Prostate gland (tissue), 2 donors: ENCODE measurements around the gene TRIM72. TPM values are rescaled to one million over a fixed set of nuclear protein-coding genes. Genes with fewer than 3 reads are reported as not detected.
"Not testable (repeated sequence)": the region's sequence is repeated elsewhere in the genome, so short reads cannot be mapped to it uniquely, and the experiment has no call there.

Experiments
- DNase-seq: peaks from one replicate; pipeline ENCODE4 v3.0.0-alpha.2; 2019; ENCODE audit warnings: low spot score
- H3K27ac ChIP-seq, 2 donors: fragments of 200-600 bp; sonication (generic); 2 replicates each; pipeline ENCODE4 v1.5.1; 2017 to 2019
- H3K27me3 ChIP-seq: fragments of 200-600 bp; sonication (generic); replicated peaks from 2 replicates; pipeline ENCODE4 v1.5.1; 2019; ENCODE audit not compliant: insufficient read depth
- H3K36me3 ChIP-seq, 2 donors: fragments of 200-600 bp; sonication (generic); 1 replicate in 1 of 2; 2 replicates in 1 of 2; pipeline versions ENCODE4 v1.5.1 to v1.8.1; 2017 to 2019
- H3K4me1 ChIP-seq: fragments of 200-600 bp; sonication (generic); replicated peaks from 2 replicates; pipeline ENCODE4 v1.5.1; 2019
- H3K4me3 ChIP-seq, 2 donors: fragments of 200-600 bp; sonication (generic); 2 replicates each; pipeline ENCODE4 v1.5.1; 2017 to 2019
- H3K9me3 ChIP-seq: fragments of 200-600 bp; sonication (generic); 2 replicates; pipeline ENCODE4 v1.5.1; 2017
- POLR2A ChIP-seq: fragments of 450-650 bp; IDR thresholded peaks from one replicate; pipeline ENCODE4 v1.6.1; 2016; ENCODE audit warnings: antibody characterized with exemption, mild to moderate bottlenecking
- POLR2AphosphoS5 ChIP-seq: sonication (generic); formaldehyde crosslinking; IDR thresholded peaks from one replicate; pipeline ENCODE4 v1.6.1; 2017; ENCODE audit warnings: antibody characterized with exemption
- WGBS: methylation state at CpG from one replicate; pipeline ENCODE4 v1.1.5; 2018; 5-methylcytosine and 5-hydroxymethylcytosine counted together
- intact Hi-C: fragments of 100-400 bp; cut with DNase I; formaldehyde crosslinking; loops from one replicate; pipeline ENCODE4 v1.14.2; 2022
- total RNA-seq, 2 donors: library from RNA; depleted of rRNA; stranded (reverse); fragments of >200 nt; gene quantifications; one replicate each; pipeline ENCODE4 v1.1.0, GENCODE V29; 2016
- TF ChIP-seq, protein P1 (sequence below), 4 experiments: fragments of 200-600 bp in 2 of 4; fragments of 450-650 bp in 2 of 4; sonication (generic) in 2 of 4; IDR thresholded peaks; 1 replicate in 3 of 4; 2 replicates in 1 of 4; pipeline ENCODE4 v1.5.1; 2016 to 2019; ENCODE audit warnings: antibody characterized with exemption in 4 of 4, mild to moderate bottlenecking in 2 of 4, moderate library complexity in 2 of 4

The TRIM72 gene
- total RNA-seq, 2 donors from 2014 or later, result 0.23 to 3.9 TPM

DNA sequence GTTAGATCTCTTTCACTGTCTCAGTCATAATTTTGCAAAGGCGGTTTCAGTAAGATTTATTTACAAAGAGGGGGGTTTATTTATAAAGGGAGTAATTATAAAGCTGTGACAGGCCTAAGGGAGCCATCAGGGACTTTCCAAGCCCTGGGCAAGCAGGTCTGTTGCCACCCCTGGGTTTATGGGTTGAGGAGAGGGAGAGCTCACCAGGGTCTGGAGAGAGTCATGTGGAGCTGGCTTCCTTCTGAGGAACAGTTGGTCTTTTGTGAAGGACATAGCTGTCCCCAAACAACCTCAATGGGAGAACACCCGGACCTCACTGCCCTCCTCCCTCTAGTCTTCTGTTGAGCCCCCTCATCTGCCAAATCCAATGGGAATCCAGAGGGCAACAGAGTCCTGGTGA, 55.6 kb downstream of the TRIM72 start:
- H3K4me1 ChIP-seq, result no peaks in the 10 kb centered on the region
- H3K27ac ChIP-seq, result no peak overlapping the region
- intact Hi-C loops, result no loop called here
- WGBS, result 30% methylated on average over 2 of the region's 2 CpGs
- no peak overlapping the region for H3K4me3 ChIP-seq
- H3K9me3 ChIP-seq, result no peaks in the 10 kb centered on the region
- DNase-seq, result no peak
- TF ChIP-seq POLR2A (no peak), POLR2AphosphoS5 (no peak)
- TF ChIP-seq, protein P1, sequence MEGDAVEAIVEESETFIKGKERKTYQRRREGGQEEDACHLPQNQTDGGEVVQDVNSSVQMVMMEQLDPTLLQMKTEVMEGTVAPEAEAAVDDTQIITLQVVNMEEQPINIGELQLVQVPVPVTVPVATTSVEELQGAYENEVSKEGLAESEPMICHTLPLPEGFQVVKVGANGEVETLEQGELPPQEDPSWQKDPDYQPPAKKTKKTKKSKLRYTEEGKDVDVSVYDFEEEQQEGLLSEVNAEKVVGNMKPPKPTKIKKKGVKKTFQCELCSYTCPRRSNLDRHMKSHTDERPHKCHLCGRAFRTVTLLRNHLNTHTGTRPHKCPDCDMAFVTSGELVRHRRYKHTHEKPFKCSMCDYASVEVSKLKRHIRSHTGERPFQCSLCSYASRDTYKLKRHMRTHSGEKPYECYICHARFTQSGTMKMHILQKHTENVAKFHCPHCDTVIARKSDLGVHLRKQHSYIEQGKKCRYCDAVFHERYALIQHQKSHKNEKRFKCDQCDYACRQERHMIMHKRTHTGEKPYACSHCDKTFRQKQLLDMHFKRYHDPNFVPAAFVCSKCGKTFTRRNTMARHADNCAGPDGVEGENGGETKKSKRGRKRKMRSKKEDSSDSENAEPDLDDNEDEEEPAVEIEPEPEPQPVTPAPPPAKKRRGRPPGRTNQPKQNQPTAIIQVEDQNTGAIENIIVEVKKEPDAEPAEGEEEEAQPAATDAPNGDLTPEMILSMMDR (IDR thresholded peaks at IDR 0.05), result no peak
- H3K27me3 ChIP-seq, result no peaks in the 10 kb centered on the region
- H3K36me3 ChIP-seq, result no peaks in the 10 kb centered on the region

DNA sequence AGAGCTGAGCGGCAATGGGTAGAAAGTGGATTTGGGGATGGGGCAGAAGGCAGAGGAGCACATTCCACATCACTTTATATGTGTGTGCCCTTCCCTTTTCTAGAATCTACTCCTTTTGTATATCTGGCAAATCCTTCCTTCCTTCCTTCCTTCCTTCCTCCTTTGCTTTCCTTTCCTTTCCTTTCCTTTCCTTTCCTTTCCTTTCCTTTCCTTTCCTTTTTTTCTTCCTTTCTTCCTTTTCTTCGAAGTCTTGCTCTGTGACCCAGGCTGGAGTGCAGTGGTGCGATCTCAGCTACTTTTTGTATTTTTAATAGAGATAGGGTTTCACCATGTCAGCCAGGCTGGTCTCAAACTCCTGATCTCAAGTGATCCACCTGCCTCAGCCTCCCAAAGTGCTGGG, 56.1 kb downstream of the TRIM72 start:
- H3K9me3 ChIP-seq, H3K4me3 ChIP-seq, H3K36me3 ChIP-seq, H3K4me1 ChIP-seq, DNase-seq, H3K27me3 ChIP-seq, H3K27ac ChIP-seq, intact Hi-C loops: not testable (repeated sequence)
- 74% methylated on average over 3 of the region's 3 CpGs for WGBS

DNA sequence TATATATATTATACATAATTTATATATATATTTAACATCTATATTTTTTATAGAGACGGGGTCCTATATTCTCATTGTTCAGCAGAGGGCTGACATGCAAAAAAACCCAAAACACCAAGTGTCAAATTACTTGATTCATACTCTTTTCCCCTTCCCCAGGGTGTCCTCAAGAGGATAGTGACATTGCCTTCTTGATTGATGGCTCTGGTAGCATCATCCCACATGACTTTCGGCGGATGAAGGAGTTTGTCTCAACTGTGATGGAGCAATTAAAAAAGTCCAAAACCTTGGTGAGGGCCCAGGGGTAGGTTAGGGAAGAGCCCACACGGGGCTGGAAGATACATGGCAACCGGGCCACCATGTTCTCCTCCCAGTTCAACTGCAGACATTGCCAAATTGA, 56.9 kb downstream of the TRIM72 start:
- no peak for DNase-seq
- Histone ChIP-seq H3K27me3 (no peaks in the 10 kb centered on the region), H3K36me3 (no peaks in the 10 kb centered on the region), H3K27ac (no peak overlapping the region), H3K9me3 (no peaks in the 10 kb centered on the region), H3K4me3 (no peak overlapping the region), H3K4me1 (no peaks in the 10 kb centered on the region)
- TF ChIP-seq, protein P1 (IDR thresholded peaks at IDR 0.05), result no peak
- TF ChIP-seq POLR2A, result no peak
- TF ChIP-seq POLR2AphosphoS5, result no peak
- intact Hi-C loops, result no loop called here
- 91% methylated on average over 5 of the region's 5 CpGs for WGBS

DNA sequence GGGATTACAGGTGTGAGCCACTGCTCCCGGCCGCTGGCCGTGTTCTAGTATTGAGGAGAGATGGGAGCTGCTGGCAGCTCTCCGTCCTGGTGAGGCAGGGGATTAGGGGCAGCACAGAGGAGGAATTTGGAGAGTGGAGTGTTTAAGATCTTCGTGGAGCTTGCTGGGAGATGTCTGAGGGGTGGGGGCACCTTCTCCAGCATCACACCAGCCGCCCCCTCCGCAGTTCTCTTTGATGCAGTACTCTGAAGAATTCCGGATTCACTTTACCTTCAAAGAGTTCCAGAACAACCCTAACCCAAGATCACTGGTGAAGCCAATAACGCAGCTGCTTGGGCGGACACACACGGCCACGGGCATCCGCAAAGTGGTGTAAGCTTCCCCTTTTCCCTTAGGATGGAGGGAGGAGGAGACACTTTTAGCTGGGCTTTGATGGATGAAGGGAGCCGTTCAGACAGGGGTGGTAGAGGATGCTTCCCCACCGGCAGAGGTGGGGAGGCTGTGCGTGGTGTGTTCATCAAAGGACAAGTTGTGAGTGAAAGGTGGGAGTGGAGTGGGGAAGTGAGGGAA, 57.8 kb downstream of the TRIM72 start:
- TF ChIP-seq POLR2A (no peak), POLR2AphosphoS5 (no peak)
- TF ChIP-seq, protein P1 (IDR thresholded peaks at IDR 0.05), result no peak
- Histone ChIP-seq H3K27ac (no peak overlapping the region), H3K27me3 (no peaks in the 10 kb centered on the region), H3K4me3 (no peak overlapping the region), H3K9me3 (no peaks in the 10 kb centered on the region), H3K36me3 (no peaks in the 10 kb centered on the region), H3K4me1 (no peaks in the 10 kb centered on the region)
- intact Hi-C loops, result no loop called here
- no peak for DNase-seq
- WGBS, result 76% methylated on average over 16 of the region's 16 CpGs

DNA sequence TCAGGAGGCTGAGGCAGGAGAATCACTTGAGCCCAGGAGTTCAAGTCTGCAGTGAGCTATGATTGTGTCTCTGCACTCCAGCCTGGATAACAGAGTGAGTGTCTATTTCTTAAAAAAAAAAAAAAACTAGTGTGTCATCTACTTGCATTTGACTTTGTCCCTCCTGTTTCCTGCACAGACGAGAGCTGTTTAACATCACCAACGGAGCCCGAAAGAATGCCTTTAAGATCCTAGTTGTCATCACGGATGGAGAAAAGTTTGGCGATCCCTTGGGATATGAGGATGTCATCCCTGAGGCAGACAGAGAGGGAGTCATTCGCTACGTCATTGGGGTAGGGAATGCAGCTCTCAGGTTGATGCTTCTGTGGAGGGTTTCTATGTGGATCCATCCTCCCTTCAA, 59.3 kb downstream of the TRIM72 start:
- Histone ChIP-seq H3K27me3 (no peaks in the 10 kb centered on the region), H3K4me1 (no peaks in the 10 kb centered on the region), H3K9me3 (no peaks in the 10 kb centered on the region), H3K4me3 (no peak overlapping the region), H3K27ac (no peak overlapping the region), H3K36me3 (no peaks in the 10 kb centered on the region)
- no peak for DNase-seq
- 81% methylated on average over 7 of the region's 7 CpGs for WGBS
- intact Hi-C loops, result no loop called here
- TF ChIP-seq POLR2A (no peak), POLR2AphosphoS5 (no peak)
- TF ChIP-seq, protein P1 (IDR thresholded peaks at IDR 0.05), result no peak
